H9 (cell line): ENCODE data around the gene EPN1. TPM values are rescaled to one million over a fixed set of nuclear protein-coding genes. Genes with fewer than 3 reads are reported as not detected.

ENCODE experiments used
- DNase-seq: peaks from one replicate; pipeline ENCODE4 v3.0.0-alpha.2; 2017
- H2AFZ ChIP-seq: one replicate; pipeline ENCODE4 v1.6.1; 2013; ENCODE audit warnings: mild to moderate bottlenecking, low read length, control low read depth, moderate library complexity
- H2AK5ac ChIP-seq: 2 replicates; pipeline ENCODE4 v1.6.1; 2013; ENCODE audit warnings: low read length, control low read depth, mixed read lengths; ENCODE audit not compliant: insufficient read length
- H2BK120ac ChIP-seq: one replicate; pipeline ENCODE4 v1.6.1; 2013; ENCODE audit warnings: low read depth, mild to moderate bottlenecking, low read length, control low read depth, inconsistent platforms; ENCODE audit not compliant: poor library complexity, severe bottlenecking
- H2BK12ac ChIP-seq: 2 replicates; pipeline ENCODE4 v1.6.1; 2013; ENCODE audit warnings: low read length, control low read depth, mixed read lengths, low read depth; ENCODE audit not compliant: insufficient read length
- H2BK15ac ChIP-seq: 2 replicates; pipeline ENCODE4 v1.6.1; 2013; ENCODE audit warnings: low read depth, low read length, control low read depth
- H2BK20ac ChIP-seq: one replicate; pipeline ENCODE4 v1.6.1; 2013; ENCODE audit warnings: low read depth, mild to moderate bottlenecking, low read length, control low read depth, inconsistent platforms; ENCODE audit not compliant: poor library complexity, severe bottlenecking
- H2BK5ac ChIP-seq: 2 replicates; pipeline ENCODE4 v1.6.1; 2013; ENCODE audit warnings: low read length, control low read depth, mixed read lengths; ENCODE audit not compliant: insufficient read length
- H3K14ac ChIP-seq: 2 replicates; pipeline ENCODE4 v1.6.1; 2013; ENCODE audit warnings: low read length, control low read depth; ENCODE audit not compliant: insufficient read depth
- H3K18ac ChIP-seq: 2 replicates; pipeline ENCODE4 v1.6.1; 2013; ENCODE audit warnings: low read depth, mild to moderate bottlenecking, mixed read lengths, low read length, control low read depth; ENCODE audit not compliant: insufficient read length
- H3K23ac ChIP-seq: 2 replicates; pipeline ENCODE4 v1.6.1; 2013; ENCODE audit warnings: low read length, control low read depth, mixed read lengths, low read depth; ENCODE audit not compliant: insufficient read length
- H3K23me2 ChIP-seq: 2 replicates; pipeline ENCODE4 v1.6.1; 2013; ENCODE audit warnings: low read depth, mild to moderate bottlenecking, mixed read lengths, low read length, control low read depth; ENCODE audit not compliant: insufficient read length, poor library complexity, severe bottlenecking
- H3K27ac ChIP-seq: 2 replicates; pipeline ENCODE4 v1.5.1; 2013; ENCODE audit warnings: low read length, control low read depth, mixed read lengths, low read depth; ENCODE audit not compliant: insufficient read length
- H3K27me3 ChIP-seq: 2 replicates; pipeline ENCODE4 v1.6.1; 2013; ENCODE audit warnings: low read length, control low read depth, inconsistent platforms; ENCODE audit not compliant: insufficient read depth
- H3K4ac ChIP-seq: 2 replicates; pipeline ENCODE4 v1.6.1; 2013; ENCODE audit warnings: low read depth, mild to moderate bottlenecking, control low read depth, inconsistent platforms, low read length, moderate library complexity
- H3K4me1 ChIP-seq: 2 replicates; pipeline ENCODE4 v1.6.1; 2013; ENCODE audit warnings: low read length, control low read depth, inconsistent platforms; ENCODE audit not compliant: insufficient read depth
- H3K4me2 ChIP-seq: 2 replicates; pipeline ENCODE4 v1.6.1; 2013; ENCODE audit warnings: low read length, control low read depth, mixed read lengths; ENCODE audit not compliant: insufficient read length, insufficient read depth
- H3K56ac ChIP-seq: 2 replicates; pipeline ENCODE4 v1.6.1; 2013; ENCODE audit warnings: low read depth, mild to moderate bottlenecking, mixed read lengths, low read length, control low read depth; ENCODE audit not compliant: insufficient read length
- H3K79me1 ChIP-seq: 2 replicates; pipeline ENCODE4 v1.6.1; 2013; ENCODE audit warnings: low read depth, mild to moderate bottlenecking, moderate library complexity, low read length, control low read depth, inconsistent platforms; ENCODE audit not compliant: insufficient read depth, poor library complexity, severe bottlenecking
- H3K79me2 ChIP-seq: 2 replicates; pipeline ENCODE4 v1.6.1; 2013; ENCODE audit warnings: low read length, control low read depth, inconsistent platforms; ENCODE audit not compliant: insufficient read depth
- H3K9ac ChIP-seq: 2 replicates; pipeline ENCODE4 v1.6.1; 2013; ENCODE audit warnings: low read length, control low read depth, mixed read lengths; ENCODE audit not compliant: insufficient read length; ENCODE audit errors: extremely low read depth
- H3K9me3 ChIP-seq: one replicate; pipeline ENCODE4 v1.6.1; 2013; ENCODE audit warnings: low read depth, low read length, inconsistent platforms; ENCODE audit not compliant: control insufficient read depth
- H3T11ph ChIP-seq: one replicate; pipeline ENCODE4 v1.6.1; 2013; ENCODE audit warnings: mild to moderate bottlenecking, low read length, control low read depth, inconsistent platforms
- H4K20me1 ChIP-seq: one replicate; pipeline ENCODE4 v1.6.1; 2013; ENCODE audit not compliant: control insufficient read depth, insufficient read length, insufficient read depth
- H4K5ac ChIP-seq: 2 replicates; pipeline ENCODE4 v1.6.1; 2013; ENCODE audit warnings: low read depth, mild to moderate bottlenecking, mixed read lengths, low read length, control low read depth; ENCODE audit not compliant: insufficient read length
- H4K8ac ChIP-seq: replicated peaks from 2 replicates; pipeline ENCODE4 v1.6.1; 2013; ENCODE audit warnings: low read length, control low read depth, mixed read lengths, low read depth; ENCODE audit not compliant: insufficient read length
- H4K91ac ChIP-seq: 2 replicates; pipeline ENCODE4 v1.6.1; 2013; ENCODE audit warnings: low read depth, mild to moderate bottlenecking, moderate library complexity, mixed read lengths, low read length, control low read depth; ENCODE audit not compliant: insufficient read length
- H3K27ac Mint-ChIP-seq, 3 experiments: 2 replicates in 2 of 3; 3 replicates in 1 of 3; pipeline ENCODE4 v1.8.0; 2020 to 2021; ENCODE audit warnings: mixed read lengths in 3 of 3, mild to moderate bottlenecking in 1 of 3, moderate library complexity in 1 of 3
- H3K27me3 Mint-ChIP-seq: 2 replicates; pipeline ENCODE4 v1.8.0; 2021; ENCODE audit warnings: low read depth, mild to moderate bottlenecking, moderate library complexity, mixed read lengths
- H3K36me3 Mint-ChIP-seq, 3 experiments: 2 replicates in 2 of 3; 3 replicates in 1 of 3; pipeline ENCODE4 v1.8.0; 2020 to 2021; ENCODE audit warnings: low read depth in 3 of 3, mixed read lengths in 3 of 3; ENCODE audit not compliant: insufficient read depth in 1 of 3
- H3K4me1 Mint-ChIP-seq, 2 experiments: 2 replicates each; pipeline ENCODE4 v1.8.0; 2020; ENCODE audit warnings: mixed read lengths in 2 of 2
- H3K4me3 Mint-ChIP-seq, 2 experiments: 2 replicates in 1 of 2; 3 replicates in 1 of 2; pipeline ENCODE4 v1.8.0; 2020 to 2021; ENCODE audit warnings: mild to moderate bottlenecking in 2 of 2, mixed read lengths in 2 of 2, moderate library complexity in 1 of 2
- H3K9me3 Mint-ChIP-seq, 2 experiments: 2 replicates in 1 of 2; 3 replicates in 1 of 2; pipeline ENCODE4 v1.8.0; 2020; ENCODE audit warnings: mild to moderate bottlenecking in 2 of 2, mixed read lengths in 2 of 2, moderate library complexity in 1 of 2
- WGBS: extraction: QIAGEN DNeasy Blood & Tissue Kit; methylation state at CpG from one replicate; pipeline ENCODE4 v1.1.7; 2013; ENCODE audit warnings: missing lambda C conversion rate, low lambda C conversion rate, mixed read lengths; ENCODE audit not compliant: insufficient read length; ENCODE audit errors: extremely low coverage; 5-methylcytosine and 5-hydroxymethylcytosine counted together
- total RNA-seq: library from RNA; stranded (reverse); gene quantifications from 2 replicates; pipeline ENCODE4 v1.2.1, GENCODE V29; 2021
- TF ChIP-seq, protein P1 (sequence below): fragments of 200-600 bp; sonication (generic); conservative IDR thresholded peaks from 3 replicates; pipeline ENCODE4 v1.8.0; 2021; ENCODE audit warnings: antibody characterized with exemption, mild to moderate bottlenecking

The EPN1 gene
- total RNA-seq, 1 experiment from 2014 or later: 159 TPM

DNA sequence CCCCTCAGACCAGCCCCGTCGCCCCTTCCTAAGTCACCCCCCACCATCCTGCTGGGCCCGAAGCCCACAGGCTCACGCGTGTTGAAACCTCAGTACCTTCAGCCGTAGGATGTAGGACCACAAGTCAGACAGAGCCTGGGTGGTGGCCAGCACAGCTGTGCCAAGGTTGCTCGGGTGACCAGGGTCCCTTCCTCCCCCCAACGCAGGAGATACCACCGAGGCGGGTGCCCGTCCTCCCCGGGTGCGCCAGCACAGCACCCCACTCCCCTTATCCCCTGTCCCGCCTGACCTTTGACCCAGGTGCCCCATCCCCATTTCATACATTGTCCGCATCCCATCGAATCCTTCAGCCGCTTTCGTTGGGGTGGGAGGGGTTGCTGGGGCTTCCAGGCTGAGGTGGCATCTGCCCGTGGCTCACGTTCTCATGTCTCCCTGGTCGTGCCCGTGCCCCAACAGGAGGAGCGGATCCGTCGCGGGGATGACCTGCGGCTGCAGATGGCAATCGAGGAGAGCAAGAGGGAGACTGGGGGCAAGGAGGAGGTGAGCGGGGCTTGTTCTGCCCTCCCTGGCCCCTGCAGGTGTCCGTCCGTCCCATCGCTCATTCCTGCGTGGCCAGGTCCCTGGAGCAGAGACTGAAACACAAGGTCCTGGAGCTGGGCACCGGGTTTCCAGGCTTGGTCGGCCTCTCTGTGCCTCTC lies 14.5 kb downstream of the EPN1 start:
- no peaks in the 10 kb centered on the region for H4K20me1 ChIP-seq
- no peak overlapping the region for H2BK120ac ChIP-seq
- no peaks in the 10 kb centered on the region for H3K23me2 ChIP-seq
- H2AK5ac ChIP-seq: no peak overlapping the region
- no peak overlapping the region for H2AFZ ChIP-seq
- no peak overlapping the region for H3K27ac ChIP-seq
- no peak overlapping the region for H4K5ac ChIP-seq
- WGBS: no CpG with 5 or more reads among the region's 35 CpGs
- no peak overlapping the region for H3K23ac ChIP-seq
- H3K4me1 ChIP-seq: no peaks in the 10 kb centered on the region
- no peak overlapping the region for H2BK12ac ChIP-seq
- no peak overlapping the region for H3K9ac ChIP-seq
- no peak overlapping the region for H2BK20ac ChIP-seq
- H3K27ac Mint-ChIP-seq: no peak overlapping the region; a peak in 1 of 7 replicates
- no peak overlapping the region for H3K14ac ChIP-seq
- H3T11ph ChIP-seq: no peak overlapping the region
- no peak overlapping the region for H2BK5ac ChIP-seq
- H3K4me1 Mint-ChIP-seq: no peaks in the 10 kb centered on the region
- no peak overlapping the region for H3K4me2 ChIP-seq
- TF ChIP-seq, protein P1, sequence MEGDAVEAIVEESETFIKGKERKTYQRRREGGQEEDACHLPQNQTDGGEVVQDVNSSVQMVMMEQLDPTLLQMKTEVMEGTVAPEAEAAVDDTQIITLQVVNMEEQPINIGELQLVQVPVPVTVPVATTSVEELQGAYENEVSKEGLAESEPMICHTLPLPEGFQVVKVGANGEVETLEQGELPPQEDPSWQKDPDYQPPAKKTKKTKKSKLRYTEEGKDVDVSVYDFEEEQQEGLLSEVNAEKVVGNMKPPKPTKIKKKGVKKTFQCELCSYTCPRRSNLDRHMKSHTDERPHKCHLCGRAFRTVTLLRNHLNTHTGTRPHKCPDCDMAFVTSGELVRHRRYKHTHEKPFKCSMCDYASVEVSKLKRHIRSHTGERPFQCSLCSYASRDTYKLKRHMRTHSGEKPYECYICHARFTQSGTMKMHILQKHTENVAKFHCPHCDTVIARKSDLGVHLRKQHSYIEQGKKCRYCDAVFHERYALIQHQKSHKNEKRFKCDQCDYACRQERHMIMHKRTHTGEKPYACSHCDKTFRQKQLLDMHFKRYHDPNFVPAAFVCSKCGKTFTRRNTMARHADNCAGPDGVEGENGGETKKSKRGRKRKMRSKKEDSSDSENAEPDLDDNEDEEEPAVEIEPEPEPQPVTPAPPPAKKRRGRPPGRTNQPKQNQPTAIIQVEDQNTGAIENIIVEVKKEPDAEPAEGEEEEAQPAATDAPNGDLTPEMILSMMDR: no peak
- no peak for DNase-seq
- H3K9me3 Mint-ChIP-seq: no peaks in the 10 kb centered on the region; a peak in 1 of 5 replicates
- no peaks in the 10 kb centered on the region for H3K79me1 ChIP-seq
- H2BK15ac ChIP-seq: no peak overlapping the region
- no peak overlapping the region for H3K18ac ChIP-seq
- H3K27me3 ChIP-seq: no peaks in the 10 kb centered on the region
- no peak overlapping the region for H3K56ac ChIP-seq
- no peak overlapping the region for H4K8ac ChIP-seq
- H3K79me2 ChIP-seq: no peaks in the 10 kb centered on the region
- no peak overlapping the region for H4K91ac ChIP-seq
- H3K36me3 Mint-ChIP-seq: peaks cover 31 to 66% (median 56%) of the 10 kb centered on the region in 3 experiments
- H3K27me3 Mint-ChIP-seq: no peaks in the 10 kb centered on the region
- no peak overlapping the region for H3K4me3 Mint-ChIP-seq
- no peak overlapping the region for H3K4ac ChIP-seq
- H3K9me3 ChIP-seq: no peaks in the 10 kb centered on the region
